ENCODE data around the gene SLC25A19. TPM values are rescaled to one million over a fixed set of nuclear protein-coding genes. Genes with fewer than 3 reads are reported as not detected.
A peak's percentile ranks its signal among the peaks of the same experiment; 100 is the strongest.

SLC25A19 gene
- total and polyA plus RNA-seq, 10 of the 15 experiments (the other 5 are each of a cell fraction or from before 2014, with no cell fraction given), result 32.9 to 91.6 (median 53.7) TPM

DNA sequence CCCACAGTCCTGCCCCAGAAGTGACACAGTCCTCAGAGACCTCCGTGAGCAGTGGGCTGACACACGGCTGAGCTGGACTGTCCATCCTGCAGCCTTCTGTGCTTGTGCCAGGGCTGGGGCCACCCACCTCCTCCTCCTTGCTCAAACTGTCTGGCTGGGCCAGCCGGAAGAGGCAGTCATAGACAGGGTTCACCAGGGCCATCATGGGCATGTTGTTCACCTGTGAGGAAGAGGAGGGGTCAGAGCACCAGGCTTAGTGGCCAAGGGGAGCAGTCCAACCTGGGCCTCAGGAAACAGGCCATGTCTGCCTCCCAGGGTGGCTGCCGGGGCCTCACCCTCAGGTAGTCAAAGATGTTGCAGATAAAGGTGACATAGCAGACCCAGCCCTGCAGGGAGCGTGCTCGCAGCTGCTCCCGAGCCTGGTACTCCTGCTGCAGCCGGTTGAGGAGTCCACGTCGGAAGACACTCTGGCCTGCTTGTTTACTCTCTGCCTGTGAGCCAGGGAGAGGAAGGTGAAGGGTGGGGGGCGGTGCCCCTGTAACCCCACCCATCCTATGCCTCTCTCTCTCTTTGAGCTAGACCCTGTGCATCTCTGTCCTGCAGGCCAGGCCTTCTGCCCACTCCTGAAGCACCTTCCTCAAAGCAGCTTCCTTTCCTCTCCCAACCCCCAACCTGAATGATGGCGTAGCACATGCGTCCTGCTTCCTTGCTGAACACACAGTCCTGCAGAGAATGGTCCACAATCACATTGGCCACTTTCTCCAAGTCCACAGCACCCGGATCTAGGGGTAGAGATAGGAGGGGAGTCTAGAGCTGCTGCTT, 21.6 kb downstream of the SLC25A19 start (continued):
- TF ChIP-seq MYC (IDR thresholded peaks at IDR 0.05; ENCODE audit: insufficient read depth, insufficient read length, insufficient replicate concordance, low read length, severe bottlenecking) (no peak), RBBP5 (conservative IDR thresholded peaks at IDR 0.05) (no peak), BRCA1 (IDR thresholded peaks at IDR 0.05; ENCODE audit: low read depth, low read length) (no peak), GABPA (IDR thresholded peaks at IDR 0.05; ENCODE audit: low read depth) (no peak), ZNF384 (IDR thresholded peaks at IDR 0.05; ENCODE audit: borderline replicate concordance, low read depth, low read length) (no peak)
- TF ChIP-seq, protein P1, sequence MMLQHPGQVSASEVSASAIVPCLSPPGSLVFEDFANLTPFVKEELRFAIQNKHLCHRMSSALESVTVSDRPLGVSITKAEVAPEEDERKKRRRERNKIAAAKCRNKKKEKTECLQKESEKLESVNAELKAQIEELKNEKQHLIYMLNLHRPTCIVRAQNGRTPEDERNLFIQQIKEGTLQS (IDR thresholded peaks at IDR 0.05; ENCODE audit: borderline replicate concordance, extremely low read depth, low read depth, low read length), result no peak

DNA sequence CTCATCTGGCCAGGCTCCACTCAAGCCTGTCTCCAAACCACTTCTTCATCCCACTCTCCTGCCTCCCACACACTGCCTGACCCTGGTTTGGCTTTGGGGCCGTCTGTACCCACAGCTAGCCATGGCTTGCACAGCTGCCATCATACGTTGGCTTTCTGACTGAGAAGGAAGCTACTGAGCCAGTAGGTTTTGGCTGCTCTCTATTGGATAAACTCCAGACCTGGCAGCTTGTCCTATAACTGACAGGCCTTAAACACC, 22.2 kb downstream of the SLC25A19 start:
- Histone ChIP-seq H3K36me3 (ENCODE audit: control insufficient read depth in 2 of 2, insufficient read depth in 2 of 2, low read length in 1 of 2) (peaks cover 12 to 14% of the 10 kb centered on the region in 2 experiments), H3K79me2 (ENCODE audit: control insufficient read depth, insufficient read depth, low read length) (peaks cover 39% of the 10 kb centered on the region), H3K4me2 (ENCODE audit: control insufficient read depth, insufficient read depth) (no peak overlapping the region), H3K27ac (ENCODE audit: control insufficient read depth, insufficient read depth) (no peak overlapping the region), H3K9ac (ENCODE audit: control insufficient read depth, insufficient read depth, low read length) (no peak overlapping the region), H2AFZ (ENCODE audit: control insufficient read depth, low read depth, low read length) (no peak overlapping the region), H3K9me3 (replicated peaks; ENCODE audit: control insufficient read depth, insufficient read depth, low read length) (no peaks in the 10 kb centered on the region), H3K4me1 (ENCODE audit: control insufficient read depth, insufficient read depth, low read length) (peaks cover 11% of the 10 kb centered on the region), H3K4me3 (no peak overlapping the region), H4K20me1 (ENCODE audit: control insufficient read depth, insufficient read depth) (no peaks in the 10 kb centered on the region), H3K27me3 (replicated peaks in 1 of 2; ENCODE audit: control insufficient read depth in 2 of 2, insufficient read depth in 2 of 2, low read length in 1 of 2) (no peaks in the 10 kb centered on the region)
- ChIA-PET SMC1A (ENCODE audit: uncharacterized antibody, unreplicated experiment) (interaction anchor here (1.0 kb wide), 1 partner anchor 145 kb away, joined by 3 read pairs; no protein-coding TSS in a partner anchor), POLR2A (no interaction called here), RAD21 (ENCODE audit: unreplicated experiment) (interaction anchor here (0.6 kb wide), 1 partner anchor 616 kb away, joined by 3 read pairs; no protein-coding TSS in a partner anchor), CTCF (interaction anchor here (2.4 kb wide), 1 partner anchor 305 kb away, joined by 7 read pairs; no protein-coding TSS in a partner anchor)
- no TSS peak for BruUV-seq (replicated peaks)
- intact Hi-C loops (cut with micrococcal nuclease; ENCODE audit: unreplicated experiment), result loop anchor here (10.0 kb wide), 1 partner anchor 248 kb away; the partner anchor contains the start of genes CASKIN2 and TSEN54
- no peak for ATAC-seq
- DNase-seq (ENCODE audit: low read depth, low spot score), result no peak
- in situ Hi-C loops (cut with MboI), result no loop called here
- TF ChIP-seq SMAD5 (IDR thresholded peaks at IDR 0.05; ENCODE audit: low read depth), result 0 out of 2 replicates have a peak, but pooled peaks have one; percentile 24
- no peak for TF ChIP-seq YY1 (IDR thresholded peaks at IDR 0.05; ENCODE audit: low read depth, low read length)
- TF ChIP-seq EZH2 (IDR thresholded peaks at IDR 0.05; ENCODE audit: borderline replicate concordance, control insufficient read depth, low read depth, low read length), result no peak
- TF ChIP-seq NR2C1 (IDR thresholded peaks at IDR 0.05), result no peak
- no peak for TF ChIP-seq ZSCAN29 (IDR thresholded peaks at IDR 0.05)
- TF ChIP-seq MTA2 (IDR thresholded peaks at IDR 0.05; ENCODE audit: low read depth), result no peak
- TF ChIP-seq ZNF274 (IDR thresholded peaks at IDR 0.05; ENCODE audit: insufficient read depth, insufficient read length), result no peak
- no peak for TF ChIP-seq NFYB (IDR thresholded peaks at IDR 0.05; ENCODE audit: insufficient read depth, low read depth, low read length)
- TF ChIP-seq, protein P2, sequence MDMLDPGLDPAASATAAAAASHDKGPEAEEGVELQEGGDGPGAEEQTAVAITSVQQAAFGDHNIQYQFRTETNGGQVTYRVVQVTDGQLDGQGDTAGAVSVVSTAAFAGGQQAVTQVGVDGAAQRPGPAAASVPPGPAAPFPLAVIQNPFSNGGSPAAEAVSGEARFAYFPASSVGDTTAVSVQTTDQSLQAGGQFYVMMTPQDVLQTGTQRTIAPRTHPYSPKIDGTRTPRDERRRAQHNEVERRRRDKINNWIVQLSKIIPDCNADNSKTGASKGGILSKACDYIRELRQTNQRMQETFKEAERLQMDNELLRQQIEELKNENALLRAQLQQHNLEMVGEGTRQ (IDR thresholded peaks at IDR 0.05; ENCODE audit: borderline replicate concordance, low read depth, low read length), result no peak
- TF ChIP-seq MTA3 (IDR thresholded peaks at IDR 0.05; ENCODE audit: borderline replicate concordance, low read length), result 0 out of 2 replicates have a peak, but pooled peaks have one; percentile 18
- TF ChIP-seq RFX5 (IDR thresholded peaks at IDR 0.05; ENCODE audit: low read depth, low read length), result no peak
- TF ChIP-seq RBBP5 (conservative IDR thresholded peaks at IDR 0.05), result no peak
- no peak for FAIRE-seq
- 3% methylated on average over 2 of the region's 2 CpGs for WGBS (ENCODE audit: insufficient coverage, insufficient replicate concordance, low lambda C conversion rate, missing lambda C conversion rate)

Data from GM12878 (cell line).